Stimulated activated CD8-positive, alpha-beta memory T cell treated with anti-CD3 and anti-CD28 coated beads, Interleukin-7, amount 100 ng/mL, for 4 hours (primary cell): ENCODE measurements around the gene FKBP8.
"Not testable (repeated sequence)": the region's sequence is repeated elsewhere in the genome, so short reads cannot be mapped to it uniquely, and the experiment has no call there.

Source experiments
- DNase-seq, 2 donors: peaks; one replicate each; pipeline ENCODE4 v3.0.0-alpha.2; 2020; ENCODE audit warnings: low read depth in 2 of 2

FKBP8 gene

DNA sequence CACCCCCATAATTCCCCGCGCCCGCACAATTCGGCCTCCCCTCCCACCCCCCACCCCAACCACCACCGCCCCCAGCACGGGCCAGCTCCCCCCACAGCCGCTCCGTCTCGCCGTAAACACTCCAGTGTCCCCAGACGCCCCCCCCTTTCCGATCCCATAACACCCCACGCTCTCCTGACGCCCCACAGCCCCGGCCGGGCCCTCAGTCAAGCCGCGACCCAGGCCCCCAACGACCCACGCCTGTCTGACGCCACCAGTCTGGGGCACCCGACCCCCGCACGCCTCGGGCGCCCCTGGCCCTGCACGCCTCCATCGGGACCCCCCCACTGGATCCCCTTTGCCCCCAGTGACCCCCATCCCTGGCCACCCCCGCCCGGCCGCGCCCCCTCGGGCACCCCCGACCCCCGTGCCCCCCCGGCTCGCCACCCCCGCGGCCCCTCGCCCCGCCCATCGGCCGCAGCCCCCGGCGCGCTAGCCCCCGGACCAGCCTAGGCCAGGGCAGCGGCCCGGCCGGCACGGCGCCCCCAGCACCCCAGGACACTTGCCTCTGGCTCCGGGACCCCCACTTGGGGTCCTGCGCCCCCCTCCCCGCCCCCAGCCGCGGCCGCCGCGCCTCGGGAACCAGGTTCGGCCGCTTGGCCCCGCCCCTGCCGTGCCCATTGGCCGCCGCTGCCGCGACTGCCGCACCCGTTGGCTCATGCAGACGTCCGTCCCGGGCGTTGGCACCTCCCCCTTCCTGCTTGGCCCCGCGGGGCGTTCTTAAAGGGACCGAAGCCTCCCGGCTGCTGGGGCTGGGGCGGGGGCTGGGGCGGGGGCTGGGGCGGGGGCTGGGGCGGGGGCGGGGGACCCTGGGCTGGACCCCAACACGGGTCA, at the start of gene FKBP8:
FKBP8 (minus strand) TSS at position 633 of the 873 bp plus-strand sequence. CDS start 1,603 bp downstream, outside the sequence.
- peak; percentile 87 to 91 for DNase-seq

DNA sequence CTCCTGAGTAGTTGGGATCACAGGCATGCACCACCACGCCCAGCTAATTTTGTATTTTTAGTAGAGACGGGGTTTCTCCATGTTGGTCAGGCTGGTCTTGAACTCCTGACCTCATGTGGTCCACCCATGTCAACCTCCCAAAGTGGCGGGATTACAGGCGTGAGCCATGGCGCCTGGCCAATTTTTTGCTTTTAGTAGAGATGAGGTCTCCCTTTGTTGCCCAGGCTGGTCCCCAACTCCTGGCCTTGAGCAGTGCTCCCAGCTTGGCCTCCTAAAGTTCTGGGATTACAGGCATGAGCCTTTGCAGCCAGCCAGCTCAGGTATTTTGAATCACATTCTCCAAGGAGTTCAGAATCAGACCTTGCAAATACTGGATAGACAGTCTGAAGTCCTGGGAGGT, 49.4 kb upstream of the FKBP8 start:
- not testable (repeated sequence) for DNase-seq

DNA sequence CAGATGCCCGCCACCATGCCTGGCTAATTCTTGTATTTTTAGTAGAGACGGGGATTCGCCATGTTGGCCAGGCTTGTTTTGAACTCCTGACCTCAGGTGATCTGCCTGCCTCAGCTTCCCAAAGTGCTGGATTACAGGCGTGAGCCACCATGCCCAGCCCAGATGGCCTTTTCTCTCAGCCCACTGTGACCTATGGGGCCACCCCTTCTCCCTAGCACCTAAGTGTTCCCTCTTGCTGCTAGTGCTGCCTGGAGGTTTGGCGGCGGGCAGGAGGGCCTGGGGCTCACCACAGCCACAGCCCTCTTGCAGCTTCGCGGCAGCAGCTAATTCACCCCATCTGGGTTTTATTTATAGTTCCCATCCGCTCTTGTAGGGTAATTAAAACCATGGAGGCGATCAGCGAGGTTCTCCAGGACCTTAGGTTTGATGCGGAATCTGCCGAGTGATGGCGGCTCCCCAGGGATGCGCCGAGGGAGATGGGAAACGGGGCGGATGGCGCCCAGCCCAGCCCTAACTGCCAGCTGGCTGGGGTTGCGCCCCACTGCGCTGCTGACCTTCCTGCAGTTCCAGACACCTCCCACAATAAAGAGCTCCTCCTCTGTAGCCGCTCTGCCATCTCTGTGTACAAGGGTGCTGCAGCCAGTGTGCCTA, 48.5 kb upstream of the FKBP8 start:
- DNase-seq = no peak

DNA sequence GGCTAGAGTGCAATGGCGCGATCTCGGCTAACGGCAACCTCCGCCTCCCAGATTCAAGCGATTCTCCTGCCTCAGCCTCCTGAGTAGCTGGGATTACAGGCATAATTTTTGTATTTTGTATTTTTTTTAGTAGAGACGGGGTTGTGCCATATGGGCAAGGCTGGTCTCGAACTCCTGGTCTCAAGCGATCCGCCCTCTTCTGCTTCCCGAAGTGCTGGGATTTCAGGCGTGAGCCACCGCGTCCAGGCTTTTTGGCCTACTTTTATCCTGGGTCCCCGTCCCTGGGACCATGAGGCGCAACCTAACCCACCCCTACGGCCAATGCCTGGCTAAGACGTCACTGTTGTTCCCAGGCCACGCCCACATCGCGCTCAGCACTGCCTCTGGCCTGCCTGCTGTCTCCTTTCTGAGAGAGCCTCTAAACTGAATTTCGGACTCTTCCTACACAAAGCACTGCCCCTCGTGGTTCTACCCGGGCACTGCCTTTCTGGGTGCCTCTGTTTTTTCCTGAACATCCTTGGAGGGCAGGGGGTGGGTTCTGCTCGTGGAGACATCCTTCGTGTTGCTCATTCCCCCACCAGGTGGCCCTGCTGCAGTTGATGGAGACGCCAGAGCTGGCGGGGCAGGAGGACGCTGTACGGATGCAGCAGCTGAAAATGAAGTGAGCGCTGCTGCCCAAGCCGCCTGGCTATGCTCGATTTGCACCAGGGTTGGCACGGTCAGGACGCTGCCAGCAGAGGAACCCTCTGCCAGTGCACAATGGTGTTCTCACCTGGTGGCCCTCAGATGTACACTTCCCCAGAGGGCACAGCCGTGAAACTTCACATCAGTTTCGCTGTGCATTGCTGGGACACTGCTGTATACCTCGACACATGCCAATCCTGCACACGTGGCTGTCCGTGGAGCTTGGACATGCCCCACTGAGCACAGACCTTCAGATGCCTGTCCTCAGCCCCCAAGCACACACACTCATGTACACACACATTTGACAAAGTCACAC, 47.2 kb upstream of the FKBP8 start:
- no peak for DNase-seq

DNA sequence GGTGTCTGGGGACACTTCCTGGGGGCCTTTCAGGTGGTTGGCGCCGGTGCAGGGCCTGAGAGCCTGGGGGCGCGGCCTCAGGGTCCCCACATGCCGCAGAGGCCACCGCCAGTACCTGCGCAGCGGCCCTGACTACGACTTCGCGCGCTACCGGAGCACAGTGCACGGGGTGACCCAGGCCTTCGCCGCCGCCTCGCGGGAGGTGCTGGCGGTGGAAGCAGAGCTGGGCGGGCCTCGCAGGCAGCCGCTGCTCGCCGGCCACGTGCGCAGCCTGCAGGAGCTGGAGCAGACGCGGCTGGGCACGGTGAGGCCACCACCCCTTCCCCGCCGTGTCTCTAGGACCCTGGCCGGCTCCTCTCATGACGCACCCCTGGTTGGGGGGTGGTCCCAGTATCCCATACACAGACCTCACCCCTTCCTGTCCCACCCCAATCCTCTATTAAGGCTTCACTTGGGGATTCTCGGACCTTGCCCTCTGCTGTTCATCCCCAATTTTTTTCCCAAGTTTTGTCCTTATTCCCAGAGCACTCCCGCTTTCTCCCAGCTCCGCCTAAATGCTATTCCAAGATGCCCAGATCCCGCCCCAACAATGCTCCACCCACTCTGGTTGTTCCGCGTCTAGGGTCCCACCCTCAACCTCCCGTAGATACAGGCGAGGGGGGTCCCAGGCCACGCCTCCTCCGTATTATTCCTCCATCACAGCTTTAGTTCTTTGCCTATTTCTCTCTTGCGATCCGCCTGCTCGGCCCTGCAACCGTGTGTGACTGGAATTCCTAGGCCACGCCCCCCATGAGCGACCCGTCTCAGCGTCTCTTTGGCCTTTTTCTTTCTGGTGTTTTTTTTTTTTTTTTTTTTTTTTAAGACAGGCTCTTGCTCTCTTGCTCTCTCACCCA, 46.3 kb upstream of the FKBP8 start:
- DNase-seq = peak; percentile 21 to 59

DNA sequence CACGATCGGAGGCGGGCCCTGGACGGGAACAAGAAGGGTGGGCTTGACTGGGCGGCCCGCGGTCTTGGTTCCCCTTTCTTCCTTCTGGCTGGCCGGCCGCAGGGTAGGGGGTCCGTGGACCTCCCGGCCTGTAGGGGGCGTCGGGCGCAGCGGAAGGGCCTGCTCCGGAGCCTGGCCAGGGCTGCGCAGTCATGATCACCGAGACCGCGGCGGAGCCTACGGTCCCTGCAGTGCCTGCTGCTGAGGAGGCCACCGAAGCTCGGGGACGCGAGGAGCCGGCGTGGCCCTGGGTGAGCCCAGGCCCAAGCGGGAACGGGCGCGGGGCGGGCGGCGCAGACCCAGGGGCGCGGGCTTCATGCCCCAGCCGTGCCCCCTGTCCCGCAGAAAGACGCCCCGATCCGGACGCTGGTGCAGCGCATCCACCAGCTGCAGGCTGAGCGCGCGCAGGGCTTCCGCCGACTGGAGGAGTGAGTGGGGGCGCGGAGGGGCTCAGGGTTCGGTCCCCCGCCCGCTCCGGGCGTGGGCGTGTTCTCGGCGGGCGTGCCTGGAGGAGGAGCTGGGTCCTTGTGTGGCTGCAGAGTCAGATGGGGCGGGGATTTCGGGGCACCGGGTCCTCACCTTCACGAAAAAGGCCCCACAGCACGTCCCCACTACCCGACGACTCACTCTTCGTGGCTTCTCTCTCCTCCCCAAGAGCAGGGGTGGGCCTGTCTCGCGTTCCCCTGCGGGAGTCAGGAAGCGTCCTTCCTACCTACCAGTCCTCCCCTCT, 45.4 kb upstream of the FKBP8 start, which contains the start of gene REX1BD:
REX1BD (plus strand) TSS at position 188 of the 769 bp plus-strand sequence; CDS start at position 192, 4 bp downstream.
- peak; percentile 88 to 91 for DNase-seq

DNA sequence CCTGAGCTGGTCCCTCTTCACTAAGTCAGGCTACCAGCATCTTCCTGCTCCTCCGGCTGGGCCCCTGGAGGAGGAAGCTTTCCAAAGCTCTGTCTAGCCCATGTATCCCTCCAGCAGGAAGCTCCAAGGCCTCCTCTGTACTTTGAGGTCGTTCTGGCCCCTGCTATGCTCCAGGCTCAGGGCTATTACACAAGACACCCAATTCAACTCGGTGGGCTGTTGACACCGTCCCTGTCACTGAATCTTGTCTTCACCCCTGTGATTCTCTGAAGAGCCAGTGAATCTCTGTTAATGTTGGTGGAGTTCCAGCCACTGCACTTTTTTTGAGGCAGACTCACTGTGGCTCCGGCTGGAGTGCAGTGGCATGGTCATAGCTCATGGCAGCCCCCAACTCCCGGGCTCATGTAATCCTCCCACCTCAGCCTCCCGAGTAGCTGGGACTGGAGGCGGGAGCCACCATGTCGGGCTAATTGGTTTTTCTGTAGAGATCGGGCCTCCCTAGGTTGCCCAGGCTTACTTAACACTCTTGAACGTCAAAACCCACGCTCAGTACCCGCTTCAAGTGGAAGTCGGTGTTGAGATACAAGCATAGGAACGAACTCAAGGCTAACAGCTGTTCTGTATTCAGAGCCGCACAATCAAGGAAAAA, 44.7 kb upstream of the FKBP8 start:
- DNase-seq = no peak

DNA sequence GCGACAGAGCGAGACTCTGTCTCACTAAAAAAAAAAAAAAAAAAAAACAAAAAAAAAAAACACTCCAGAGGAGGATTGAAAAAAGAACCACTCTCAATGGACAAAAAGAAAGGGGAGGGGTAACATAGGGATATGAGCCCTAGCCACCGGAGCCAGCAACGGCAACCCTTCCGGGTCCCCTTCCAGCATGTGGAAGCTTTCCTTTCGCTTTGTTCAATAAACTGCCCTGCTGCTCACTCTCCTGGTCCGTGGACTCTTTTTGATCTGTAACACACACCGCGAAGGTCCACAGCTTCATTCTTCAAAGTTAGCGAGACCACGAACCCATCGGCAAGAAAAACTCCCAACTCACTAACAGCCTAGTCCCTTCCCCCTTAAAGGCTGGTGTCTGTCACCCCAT, 44.2 kb upstream of the FKBP8 start:
- no peak for DNase-seq

DNA sequence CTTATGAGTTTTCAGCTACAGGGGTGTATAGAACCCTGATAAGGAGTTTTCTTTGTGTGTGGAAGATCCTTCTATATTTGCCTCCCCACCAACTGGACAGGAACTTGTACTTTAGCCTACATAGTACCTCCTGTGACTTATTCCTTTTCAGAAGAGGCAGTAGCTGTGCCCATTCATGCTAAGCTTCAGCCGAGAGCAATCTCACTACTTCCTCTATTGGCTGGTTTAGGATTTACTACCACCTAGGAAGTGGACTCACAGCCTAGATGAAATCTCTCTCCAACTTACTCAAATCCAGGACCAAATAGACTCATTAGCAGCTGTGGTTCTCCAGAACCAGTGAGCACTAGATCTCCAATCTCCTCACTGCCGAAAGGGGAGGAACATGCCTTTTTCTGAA, 42.9 kb upstream of the FKBP8 start:
- DNase-seq = no peak

DNA sequence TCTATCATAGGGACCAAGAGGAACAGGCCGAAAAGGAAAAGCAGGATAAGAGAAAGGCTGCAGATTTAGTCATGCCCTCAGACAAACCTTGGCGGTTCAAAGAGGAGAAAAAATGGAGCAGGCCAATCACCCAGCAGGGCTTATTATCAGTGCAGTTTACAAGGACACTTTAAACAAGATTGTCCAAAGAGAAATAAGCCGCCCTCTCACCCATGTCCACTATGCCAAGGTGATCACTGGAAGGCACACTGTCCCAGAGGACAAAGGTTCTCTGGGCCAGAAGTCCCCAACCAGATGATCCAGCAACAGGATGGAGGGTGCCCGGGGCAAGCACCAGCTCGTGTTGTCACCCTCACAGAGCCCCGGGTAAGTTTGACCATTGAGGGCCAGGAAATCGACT, 36.9 kb upstream of the FKBP8 start:
- no peak for DNase-seq

DNA sequence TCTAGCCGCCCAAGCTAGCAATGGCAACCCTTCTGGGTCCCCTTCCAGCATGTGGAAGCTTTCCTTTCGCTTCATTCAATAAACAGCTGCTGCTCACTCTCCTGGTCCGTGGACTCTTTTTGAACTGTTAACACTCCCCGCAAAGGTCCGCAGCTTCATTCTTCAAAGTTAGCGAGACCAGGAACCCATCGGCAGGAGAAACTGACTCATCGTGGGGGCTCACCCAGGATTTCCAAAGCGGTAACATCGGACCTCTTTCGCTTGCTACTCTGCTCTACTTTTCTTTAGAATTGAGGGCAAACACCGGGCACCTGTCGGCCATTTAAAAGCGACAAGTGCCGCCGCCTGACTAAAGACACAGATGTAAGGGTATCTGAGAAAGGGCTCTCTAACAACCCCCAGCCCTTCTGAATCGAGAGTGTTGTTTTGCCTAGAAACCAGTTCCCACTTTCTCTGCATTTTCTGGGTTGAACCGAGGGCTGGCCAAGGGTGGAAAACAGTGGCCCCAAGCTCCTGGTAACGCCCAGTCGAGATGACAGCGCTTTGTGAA, 34.1 kb upstream of the FKBP8 start:
- no peak for DNase-seq

DNA sequence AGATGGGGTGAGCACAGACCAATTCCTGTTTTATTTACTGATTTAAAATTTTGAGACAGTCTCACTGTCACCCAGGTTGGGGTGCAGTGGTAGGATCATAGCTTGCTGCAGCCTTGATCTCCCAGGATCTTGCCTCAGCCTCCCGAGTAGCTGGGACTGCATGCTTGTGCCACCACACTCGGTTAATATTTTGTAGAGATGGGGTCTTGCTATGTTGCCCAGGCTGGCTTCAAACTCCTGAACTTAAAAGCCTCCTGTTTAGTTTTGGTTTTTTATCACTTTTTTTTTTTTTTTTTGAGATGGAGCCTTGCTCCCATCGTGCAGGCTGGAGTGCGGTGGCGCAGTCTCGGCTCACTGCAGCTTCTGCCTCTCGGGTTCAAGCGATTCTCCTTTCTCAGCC, 33.0 kb upstream of the FKBP8 start:
- DNase-seq = no peak

DNA sequence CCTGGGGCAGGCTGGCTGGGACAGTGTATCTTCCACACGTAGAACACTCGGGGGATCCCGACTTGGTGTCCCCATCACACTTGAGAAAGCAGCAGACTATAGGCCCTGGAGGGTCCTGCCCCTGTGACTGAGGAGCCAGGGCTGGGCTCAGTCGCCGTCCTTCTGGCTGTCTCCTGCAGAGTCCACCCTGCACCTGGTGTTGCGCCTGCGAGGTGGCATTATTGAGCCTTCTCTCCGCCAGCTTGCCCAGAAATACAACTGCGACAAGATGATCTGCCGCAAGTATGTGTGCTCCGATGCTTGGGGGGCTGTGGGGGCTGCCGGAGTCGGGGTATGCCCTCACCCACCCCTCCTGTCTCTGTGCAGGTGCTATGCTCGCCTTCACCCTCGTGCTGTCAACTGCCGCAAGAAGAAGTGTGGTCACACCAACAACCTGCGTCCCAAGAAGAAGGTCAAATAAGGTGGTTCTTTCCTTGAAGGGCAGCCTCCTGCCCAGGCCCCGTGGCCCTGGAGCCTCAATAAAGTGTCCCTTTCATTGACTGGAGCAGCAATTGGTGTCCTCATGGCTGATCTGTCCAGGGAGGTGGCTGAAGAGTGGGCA, 31.4 kb upstream of the FKBP8 start:
- no peak for DNase-seq

DNA sequence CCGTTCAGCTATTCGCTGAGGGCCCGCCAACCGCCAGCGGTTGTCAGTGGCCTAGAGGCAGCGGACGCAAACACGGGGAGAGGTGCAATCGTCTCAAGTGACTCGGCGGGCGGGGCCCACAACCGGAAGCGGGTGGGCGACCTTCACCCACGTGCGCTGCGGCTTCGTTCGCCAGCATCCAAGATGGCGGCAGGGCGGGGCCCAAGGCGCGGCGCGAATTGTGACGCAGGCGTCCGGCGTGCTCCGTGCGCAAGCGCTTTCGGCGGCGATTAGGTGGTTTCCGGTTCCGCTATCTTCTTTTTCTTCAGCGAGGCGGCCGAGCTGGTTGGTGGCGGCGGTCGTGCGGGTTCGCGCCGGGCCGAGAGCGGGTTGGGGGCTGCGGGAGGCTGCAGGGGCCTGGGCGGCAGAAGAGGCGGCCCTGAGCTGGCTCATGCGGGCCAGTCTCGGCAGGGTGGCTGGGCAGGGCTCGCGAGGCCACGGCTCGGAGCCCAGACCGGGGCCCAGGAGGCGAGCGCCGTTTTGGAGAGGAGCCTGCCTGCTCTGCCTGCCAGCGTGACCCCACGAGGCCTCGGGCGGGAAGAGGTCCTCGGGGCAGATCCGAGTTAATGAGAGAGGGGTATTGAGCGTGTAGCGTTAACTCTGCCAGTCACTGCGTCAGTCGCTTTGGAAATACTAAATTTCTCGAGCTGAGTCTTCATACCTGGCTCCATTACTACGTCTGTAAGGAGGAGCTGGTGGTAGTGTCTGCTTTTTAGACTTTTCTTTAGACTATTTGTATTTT, 28.4 kb upstream of the FKBP8 start, which contains the start of gene UBA52:
UBA52 (plus strand) TSS at position 294 of the 781 bp plus-strand sequence. CDS start 1,444 bp downstream, outside the sequence.
- peak; percentile 97 to 99 for DNase-seq

DNA sequence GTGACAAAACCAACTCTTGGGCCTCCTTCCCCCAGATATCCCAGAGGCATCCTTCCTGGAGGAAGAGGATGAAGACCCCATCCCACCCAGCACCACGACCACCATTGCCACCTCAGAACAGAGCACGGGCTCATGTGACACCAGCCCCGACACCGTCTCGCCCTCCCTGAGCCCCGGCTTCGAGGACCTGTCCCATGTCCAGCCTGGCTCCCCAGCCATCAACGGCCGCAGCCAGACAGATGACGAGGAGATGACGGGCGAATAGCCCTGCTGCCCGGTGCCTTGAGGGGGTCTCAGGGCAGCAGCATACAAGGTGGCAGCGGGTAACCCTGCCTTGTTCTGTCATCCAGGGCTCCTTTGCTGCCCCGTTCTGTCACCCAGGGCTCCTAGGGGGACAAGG, 25.0 kb upstream of the FKBP8 start:
- no peak for DNase-seq

DNA sequence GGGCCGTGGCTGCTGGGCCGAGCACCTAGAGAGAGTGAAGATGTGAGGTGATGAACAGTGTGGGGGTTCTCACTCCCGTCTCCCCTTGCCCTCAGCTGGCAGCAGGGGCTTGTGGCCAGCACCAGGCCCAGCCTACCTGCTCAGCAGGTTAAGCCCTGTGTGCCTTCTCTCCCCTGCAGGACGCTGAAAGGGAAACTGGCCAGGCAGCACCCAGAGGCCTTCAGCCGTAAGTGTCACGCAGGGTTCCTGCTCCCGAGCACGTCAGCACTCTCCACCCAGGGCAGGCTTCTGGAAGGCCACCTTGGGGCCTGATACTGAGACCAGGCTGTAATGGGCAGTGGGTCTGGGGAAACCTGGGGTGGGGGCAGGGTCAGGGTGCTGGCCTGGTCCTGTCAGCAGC, 23.6 kb upstream of the FKBP8 start:
- no peak for DNase-seq

DNA sequence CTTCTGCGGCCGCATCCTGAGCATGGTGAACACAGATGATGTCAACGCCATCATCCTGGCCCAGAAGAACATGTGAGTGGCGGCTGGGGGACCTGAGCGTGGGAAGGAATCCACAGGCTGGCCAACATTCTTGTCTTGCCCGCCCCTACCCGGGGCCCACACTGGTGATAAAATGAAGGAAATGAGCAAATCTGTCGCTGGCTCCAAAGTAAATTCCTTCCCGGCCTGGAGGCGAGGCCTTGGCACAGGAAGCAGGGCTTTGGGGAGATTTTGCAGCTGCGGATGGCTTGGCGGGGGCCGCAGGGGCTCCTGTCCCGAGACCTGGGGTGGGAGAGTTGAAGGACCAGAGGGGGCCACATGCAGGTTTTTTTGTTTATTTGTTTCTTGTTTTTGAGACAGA, 18.7 kb upstream of the FKBP8 start:
- no peak for DNase-seq

DNA sequence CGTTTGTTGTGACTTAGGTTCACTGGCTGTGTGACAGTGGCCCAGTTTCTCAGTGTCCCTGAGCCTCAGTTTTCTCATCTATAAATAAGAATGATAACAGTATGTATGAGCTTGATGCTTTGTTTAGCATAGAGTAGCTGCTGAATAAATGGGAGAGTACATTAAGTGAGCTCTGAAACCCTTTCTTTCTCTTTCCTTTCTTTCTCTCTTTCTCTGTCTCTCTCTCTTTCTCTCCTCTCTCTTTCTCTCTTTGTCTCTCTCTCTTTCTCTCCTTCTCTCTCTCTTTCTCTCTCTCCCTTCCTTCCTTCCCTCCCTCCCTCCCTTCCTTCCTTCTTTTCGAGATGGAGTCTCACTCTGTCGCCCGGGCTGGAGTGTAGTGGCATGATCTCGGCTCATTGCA, 16.3 kb upstream of the FKBP8 start:
- DNase-seq = no peak
